M059J (cell line): Measurements from ENCODE around the gene AFAP1L1. TPM values are rescaled to one million over a fixed set of nuclear protein-coding genes. Genes with fewer than 3 reads are reported as not detected.

Experiments
- DNase-seq: peaks from one replicate; pipeline ENCODE4 v3.0.0-alpha.2; 2012; ENCODE audit warnings: low read depth
- total RNA-seq: library from RNA; depleted of rRNA; stranded (reverse); fragments of >200 nt; shearing (Covaris generic); gene quantifications from 2 replicates; pipeline ENCODE4 v1.2.3, GENCODE V29; 2014

AFAP1L1 gene
- total RNA-seq, 1 experiment from 2014 or later = 9.1 TPM

DNA sequence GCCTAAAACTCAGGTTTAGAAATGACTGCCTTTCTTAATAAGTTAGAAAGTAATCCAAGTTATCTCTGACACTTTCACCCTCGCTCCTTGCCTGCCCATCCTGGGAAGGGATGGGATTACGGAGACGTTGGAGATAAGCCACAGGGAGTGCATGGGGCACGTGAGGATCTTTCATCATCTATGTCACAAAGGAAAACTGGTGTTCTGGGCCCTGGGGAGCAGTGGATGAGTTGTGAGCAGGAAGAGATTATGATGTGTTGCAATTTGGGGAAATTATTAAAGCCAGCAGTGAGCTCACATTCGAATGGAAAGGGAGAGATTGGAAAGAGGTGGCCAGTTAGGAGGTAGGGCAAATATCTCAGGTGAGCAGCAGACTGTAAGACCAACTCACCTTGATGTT is 12.8 kb downstream of the AFAP1L1 start:
- no peak for DNase-seq

GRCh38 chr5:149285153-149285552 is 13.5 kb downstream of the AFAP1L1 start:
- DNase-seq = no peak

DNA sequence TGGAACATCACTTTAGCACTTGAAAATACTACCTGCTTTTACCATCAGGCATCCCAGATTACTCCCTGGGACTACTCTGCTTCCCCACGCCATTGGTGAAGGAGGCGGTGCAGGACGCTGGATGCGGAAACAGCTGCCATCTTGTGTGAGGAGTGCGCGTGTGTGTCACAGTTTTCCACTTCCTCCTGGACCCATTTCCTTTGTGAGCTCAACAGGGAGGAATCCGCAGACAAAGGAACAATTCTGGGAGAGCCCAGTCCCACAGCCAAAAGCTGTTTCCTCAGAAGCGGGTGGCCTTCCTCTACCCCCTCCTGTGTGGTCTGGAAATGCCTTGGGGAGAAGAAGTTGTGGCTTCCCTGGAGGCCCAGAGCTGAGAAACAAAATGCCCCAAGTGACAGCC is 16.8 kb downstream of the AFAP1L1 start:
- DNase-seq = no peak

DNA sequence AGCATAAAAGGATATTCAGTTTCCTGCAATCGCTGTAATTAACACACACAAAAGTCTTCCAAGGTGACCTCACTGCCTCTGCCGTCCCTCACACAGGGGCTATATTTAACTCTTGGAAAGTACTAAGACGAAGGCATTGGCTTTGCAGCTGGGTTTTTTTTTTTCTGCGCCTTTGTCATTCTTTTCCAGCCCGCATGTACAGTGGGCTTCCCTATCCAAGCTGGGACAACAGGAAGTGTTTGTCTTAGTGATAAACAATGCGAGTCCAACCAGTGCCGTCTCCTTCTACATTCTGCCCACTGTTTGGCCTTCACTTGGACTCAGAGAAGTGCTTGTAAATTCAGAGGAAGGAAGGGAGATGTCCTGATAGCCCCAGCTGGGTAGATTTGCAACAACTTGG is 17.6 kb downstream of the AFAP1L1 start:
- no peak for DNase-seq

DNA sequence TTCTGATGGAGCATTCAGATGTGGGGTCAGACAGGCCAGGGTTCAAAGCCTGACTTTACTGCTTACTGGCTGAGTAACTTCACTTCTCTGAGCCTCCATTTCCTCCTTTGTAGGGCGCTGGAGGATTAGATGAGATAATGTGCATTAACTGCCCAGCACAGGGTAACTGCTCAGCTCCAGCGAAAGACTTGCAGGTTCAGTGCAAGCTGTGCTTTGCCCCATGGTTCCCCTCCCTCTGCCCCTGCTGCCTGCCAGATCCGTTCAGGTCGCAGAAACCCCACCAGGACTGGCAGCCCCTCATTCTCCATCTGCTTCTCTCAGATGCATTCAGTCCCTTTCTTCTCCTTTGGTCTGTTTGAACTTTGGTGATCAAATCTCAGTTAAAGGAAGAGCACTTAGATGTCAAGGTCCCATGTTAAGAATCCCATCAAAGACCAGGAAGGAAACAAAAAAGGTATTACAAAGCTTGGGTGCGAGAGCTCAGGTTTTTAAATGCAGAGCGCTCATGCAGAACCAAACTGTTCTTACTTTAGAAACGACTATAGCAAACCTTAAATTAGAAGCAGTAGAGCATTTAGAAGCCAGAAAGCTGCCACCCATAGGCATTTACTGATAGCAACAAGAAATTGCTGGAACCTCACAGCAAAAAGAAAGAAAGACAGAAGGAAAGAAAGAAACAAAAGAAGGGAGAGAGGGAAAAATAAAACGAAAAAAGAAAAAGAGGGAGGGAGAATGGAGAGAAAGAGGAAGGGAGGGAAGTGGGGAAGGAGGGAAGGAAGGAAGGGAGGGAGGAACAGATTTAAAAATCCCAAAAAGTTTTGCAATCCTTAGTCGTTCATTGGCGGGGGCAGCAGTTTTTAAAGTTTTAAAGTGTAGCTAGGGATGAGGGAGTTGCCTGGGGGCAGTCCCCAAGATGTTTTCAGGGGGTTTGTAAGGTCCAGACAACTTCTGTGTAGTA is 23.5 kb downstream of the AFAP1L1 start:
- DNase-seq = no peak

DNA sequence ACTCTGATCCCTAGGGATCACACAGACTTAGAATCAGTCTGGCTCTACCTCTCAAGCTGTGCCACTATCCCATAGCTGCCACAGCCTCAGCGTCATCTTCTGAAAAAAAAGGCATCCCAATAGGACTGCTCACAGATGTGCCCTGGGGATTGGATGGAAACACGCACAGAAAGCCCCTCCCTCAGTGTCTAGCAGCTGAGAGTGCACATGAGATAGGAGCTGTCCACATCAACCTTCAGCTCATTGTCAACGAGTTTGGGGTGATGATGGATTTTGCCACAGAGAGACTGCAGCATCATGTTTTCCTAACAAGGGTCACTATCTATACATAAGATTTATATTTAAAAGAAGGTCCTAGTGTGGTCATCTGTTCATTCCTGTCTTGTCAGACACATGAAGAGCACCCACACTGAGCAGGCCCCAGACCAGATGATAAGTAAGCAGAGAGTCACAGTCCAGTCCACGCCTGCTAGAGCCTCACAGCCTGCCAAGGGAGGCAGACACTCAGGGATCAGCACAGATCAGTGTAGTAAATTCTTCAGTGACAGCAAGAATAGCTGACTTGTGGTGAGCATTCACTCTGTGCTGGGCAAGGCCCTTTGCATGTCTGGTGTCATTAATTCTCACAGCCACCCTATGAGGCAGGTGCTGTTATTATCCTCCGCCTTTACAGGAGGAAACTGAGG is 25.8 kb downstream of the AFAP1L1 start:
- no peak for DNase-seq

DNA sequence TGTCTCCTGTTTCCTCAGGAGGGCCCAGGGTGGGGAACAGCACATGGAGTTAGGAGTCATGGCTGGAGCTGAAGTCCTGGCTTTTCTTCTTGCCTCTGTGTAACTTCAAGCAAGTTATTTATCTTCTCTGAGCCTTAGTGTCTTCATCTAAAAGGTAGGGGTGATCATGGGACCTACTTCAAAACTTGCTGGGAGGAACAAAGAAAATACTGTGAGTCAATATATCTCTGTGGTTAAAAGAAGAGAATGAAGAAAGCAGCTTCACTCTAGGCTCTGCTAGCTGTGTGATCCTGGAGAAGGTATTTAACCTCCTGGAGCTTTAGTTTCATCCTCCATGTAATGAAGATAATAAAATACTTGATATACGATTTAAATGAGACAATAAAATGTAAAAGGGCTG is 26.5 kb downstream of the AFAP1L1 start:
- no peak for DNase-seq

GRCh38 chr5:149298842-149299404 is 27.3 kb downstream of the AFAP1L1 start:
- DNase-seq = no peak

DNA sequence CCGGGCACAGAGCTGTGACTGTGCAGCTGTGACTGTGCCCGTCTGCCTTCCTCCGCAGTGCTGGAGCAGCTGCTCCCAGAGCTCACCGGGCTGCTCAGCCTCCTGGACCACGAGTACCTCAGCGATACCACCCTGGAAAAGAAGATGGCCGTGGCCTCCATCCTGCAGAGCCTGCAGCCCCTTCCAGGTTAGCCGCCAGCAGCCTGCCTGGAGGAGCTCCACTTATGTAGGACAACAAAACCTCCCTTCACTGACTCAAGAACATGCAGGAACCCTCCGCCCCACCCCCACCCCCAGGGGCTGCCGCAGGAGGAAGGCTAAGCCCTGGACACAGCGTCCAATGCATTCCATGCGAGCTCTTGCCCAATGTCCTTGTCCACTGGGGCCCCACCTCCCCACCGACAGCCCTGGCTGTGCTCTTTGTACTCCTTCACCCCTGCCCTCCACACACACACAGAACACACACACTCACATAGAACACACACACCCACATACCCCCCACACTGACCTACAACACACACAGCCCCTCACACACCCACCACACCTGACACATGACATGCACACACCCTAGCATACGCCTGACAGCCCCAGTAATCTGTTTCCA is 27.9 kb downstream of the AFAP1L1 start:
- DNase-seq = no peak

- DNase-seq = no peak
These were observed 28.8 kb downstream of the AFAP1L1 start for GRCh38 chr5:149300441-149300840.

DNA sequence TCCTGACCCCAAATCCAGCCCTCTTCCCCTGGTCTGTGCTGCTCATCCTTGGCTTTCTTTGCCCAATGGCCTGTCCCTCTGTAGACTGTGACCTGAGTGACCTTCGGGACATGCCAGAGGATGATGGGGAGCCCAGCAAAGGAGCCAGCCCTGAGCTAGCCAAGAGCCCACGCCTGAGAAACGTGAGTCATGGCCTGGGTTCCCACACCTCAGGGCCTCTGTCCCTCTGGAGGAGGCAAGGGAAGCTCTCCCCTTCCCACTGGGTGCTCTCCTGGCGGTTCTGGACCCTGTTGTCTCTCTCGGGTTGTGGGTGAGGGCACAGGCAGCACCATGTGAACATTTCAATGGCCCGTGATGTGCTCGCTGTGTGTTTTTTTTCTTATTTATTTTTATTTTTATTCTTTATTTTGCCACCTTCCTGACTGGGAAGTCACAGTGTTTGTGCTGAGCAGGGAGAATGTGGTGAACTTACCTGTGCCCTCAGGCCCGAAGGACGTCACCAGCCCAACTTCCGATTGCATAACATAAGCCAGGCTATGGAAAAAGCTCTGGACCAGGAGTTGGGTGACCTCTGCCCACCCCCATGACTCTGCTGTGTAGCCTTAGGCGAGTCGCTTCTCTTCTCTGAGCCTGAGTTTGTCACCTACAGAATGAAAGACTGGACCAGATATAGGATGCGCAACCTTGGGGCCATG is 29.5 kb downstream of the AFAP1L1 start:
- DNase-seq = no peak

DNA sequence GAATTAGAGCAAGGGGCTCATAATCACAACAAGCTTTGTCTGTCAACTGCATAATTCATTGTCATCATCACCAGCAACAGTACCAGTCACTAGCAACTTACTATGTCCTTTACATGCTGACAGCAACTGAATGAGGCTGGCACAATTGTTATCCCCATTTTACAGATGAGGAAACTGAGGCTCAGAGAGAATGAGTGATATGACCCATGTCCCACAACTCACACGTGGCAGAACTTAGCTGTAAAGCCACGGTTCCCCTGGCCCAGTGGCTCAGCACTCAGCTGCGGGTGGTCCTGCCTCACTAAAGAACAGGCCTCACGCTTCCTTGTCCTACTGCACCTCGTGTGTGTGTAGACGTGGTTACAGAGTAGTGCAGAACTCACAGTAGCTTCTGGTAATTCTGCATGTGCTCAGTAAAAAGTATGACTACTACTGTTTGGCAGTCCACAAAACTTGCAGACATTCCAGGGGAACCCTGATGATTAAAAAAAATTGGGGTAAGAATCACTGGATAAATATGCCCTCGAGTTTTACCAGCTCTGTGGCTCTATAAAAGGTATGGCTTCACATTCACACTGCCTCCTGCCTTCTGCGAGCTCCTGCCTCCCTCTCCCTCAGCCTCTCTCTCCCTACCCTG is 30.2 kb downstream of the AFAP1L1 start:
- DNase-seq = peak; percentile 51

DNA sequence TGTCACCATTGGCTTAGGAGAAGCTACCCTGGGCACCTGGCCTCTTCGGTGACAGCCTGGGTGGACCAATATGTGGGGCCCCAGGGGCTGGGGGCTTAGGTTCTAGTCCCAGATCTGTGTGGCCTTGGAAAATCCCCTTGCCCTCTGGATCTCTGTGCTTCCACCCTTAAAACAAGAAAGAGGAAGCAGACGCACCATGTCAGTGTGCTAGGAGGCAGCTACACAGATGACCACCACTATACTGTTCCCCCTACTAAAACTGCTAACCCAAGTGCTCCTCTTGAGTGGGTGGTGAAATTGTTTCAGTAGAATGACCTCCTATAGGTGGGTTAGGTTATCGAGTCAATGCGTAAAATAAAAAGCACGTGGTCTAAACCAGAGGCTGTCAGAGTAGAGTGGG is 31.0 kb downstream of the AFAP1L1 start:
- no peak for DNase-seq

DNA sequence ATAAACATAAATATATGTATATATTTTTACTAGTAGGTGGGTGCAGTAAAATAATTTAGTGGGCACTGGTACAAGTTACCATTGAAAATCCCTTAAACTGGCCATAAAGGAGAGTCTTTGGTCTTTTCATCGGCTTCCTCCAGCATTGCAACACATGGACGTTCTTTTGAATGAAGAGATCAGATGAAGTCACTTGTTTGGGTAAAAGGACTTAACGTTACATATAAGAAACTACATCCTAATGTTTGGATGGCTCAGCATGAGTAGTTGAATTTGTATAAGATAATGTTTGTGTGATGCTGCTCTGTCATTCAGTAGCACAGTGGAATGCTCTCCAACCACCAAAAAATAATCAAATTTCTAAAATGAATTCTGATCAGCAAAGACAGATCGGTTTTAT is 31.6 kb downstream of the AFAP1L1 start:
- DNase-seq = no peak

DNA sequence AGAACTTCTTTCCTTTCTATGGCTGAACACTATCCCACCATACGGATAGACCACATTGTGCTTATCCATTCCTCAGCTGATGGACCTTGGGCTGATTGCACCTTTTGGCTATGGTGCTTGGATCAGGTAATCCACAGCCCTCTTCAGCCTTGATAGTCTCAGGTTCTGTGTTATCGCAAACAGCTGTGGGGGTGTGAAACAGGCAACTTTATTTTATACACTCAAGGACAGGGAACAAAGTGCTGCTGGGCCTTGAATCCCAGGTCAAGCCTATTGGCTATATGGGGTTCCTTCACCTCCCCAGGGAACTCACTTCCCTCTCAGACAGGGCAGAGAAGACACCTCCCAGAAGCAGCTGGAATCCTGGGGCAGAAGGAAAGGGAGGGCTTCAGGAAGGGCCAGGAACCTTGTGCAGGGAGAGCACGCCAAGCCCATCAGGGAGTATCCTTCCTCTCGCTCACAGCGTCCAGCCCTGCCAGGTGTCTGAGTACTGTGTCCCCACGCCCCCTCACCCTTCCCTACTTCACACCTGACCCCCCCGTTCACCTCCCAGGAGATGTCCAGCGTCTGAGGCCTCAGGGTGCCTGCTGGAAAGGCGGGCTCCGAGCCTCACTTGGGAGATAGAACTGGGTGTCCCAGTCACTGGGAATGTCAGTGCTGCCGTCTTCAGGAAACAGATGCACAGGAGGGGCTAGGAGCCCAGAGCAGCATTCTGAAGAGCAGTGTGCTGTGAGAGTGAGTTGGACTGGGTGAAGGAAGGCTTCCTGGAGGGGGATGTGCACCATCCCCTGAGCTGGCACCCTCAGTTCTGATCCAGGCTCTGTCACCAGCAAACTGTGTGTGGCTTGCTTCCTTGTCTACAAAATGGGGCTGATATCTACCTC is 32.8 kb downstream of the AFAP1L1 start:
- no peak for DNase-seq

DNA sequence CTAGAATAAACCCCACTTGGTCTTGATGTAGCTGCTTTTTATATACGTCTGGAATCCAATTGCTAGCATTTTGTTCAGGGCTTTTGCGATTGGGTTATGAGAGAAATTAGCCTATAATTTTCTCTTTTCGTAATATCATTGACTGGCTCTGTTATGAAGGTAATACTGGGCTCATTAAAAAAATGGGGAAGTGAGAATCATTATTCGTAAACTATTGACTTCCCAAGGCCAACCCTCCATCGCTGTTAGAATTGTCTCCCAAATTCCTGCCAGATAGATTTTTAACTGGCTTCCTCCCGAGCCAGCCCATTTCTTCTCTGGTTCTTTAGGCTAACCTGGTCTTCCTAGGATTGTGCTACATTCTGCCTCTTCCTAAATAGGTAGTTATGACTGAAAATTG is 37.7 kb downstream of the AFAP1L1 start:
- DNase-seq = no peak

DNA sequence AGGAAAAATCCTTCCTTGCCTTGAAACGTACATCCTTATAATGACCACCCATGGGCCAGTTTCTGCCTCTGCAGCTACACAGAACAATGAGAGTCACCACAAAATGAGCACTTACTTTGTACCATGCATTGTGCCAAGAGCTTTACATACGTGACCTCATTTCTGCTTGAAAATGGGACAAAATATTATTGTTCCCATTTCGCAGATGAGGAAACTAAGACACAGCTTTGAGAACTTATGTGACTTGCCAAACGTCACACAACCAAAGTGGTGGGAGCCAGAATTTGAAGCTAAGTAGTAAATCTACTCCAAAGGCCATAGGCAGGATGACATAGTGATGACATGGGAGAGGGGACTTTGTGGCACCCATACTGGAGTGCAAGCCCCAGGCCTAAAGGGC is 38.8 kb downstream of the AFAP1L1 start:
- DNase-seq = no peak

DNA sequence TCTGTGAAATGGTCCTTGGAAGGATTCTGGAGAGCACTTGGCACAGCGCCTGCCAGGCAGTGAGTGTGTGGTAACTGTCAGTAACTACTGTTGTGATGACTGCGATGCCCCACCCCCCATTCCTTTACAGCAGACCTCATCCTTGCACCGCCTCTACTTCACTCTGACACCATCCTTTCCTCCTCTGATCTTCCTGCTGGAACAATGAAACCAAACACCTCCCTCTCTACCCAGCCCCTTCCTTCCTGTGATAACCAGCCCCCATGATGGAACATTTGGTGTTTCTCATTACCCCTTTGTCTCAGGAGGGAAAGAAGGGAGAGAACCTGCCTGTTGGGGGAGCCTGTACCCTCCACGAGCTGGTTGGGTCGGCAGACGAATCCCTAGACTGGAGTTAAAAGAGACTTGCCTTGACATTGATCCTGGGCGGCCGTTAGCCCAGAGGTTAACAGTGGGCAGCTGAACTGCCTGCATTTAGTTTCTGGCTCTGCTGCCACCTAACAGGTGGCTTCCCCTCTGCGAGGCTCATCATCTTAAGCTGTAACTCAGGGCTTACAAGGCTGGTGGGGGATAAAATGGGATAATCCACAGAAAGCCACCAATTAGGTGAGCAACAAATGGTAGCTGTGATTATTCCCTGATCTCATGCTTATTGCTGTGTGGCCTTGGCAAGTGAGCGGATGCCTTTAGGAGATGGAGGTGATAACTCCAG is 39.4 kb downstream of the AFAP1L1 start:
- peak; percentile 18 for DNase-seq

GRCh38 chr5:149313151-149313841 is 41.6 kb downstream of the AFAP1L1 start:
- DNase-seq = no peak
